GM10248 (cell line): ENCODE results near the gene TRIM59.
A peak's percentile ranks its signal among the peaks of the same experiment; 100 is the strongest.

ENCODE experiments used
- CTCF ChIA-PET: fragments of 300-600 bp; sonication (Branson Sonifier 250); formaldehyde crosslinking; extraction: SDS; loops from one replicate; lab custom pipeline; 2021; ENCODE audit warnings: antibody characterized with exemption; lab: Yijun Ruan, JAX
- POLR2A ChIA-PET: fragments of 350-650 bp; sonication (Branson Sonifier 250); formaldehyde crosslinking; extraction: SDS; loops from one replicate; lab custom pipeline; 2020; ENCODE audit warnings: antibody characterized with exemption; lab: Yijun Ruan, JAX
- DNase-seq: peaks from one replicate; pipeline ENCODE4 v3.0.0; 2012; ENCODE audit errors: extremely low spot score
- CTCF ChIP-seq: IDR thresholded peaks from 2 replicates; pipeline ENCODE4 v1.5.1; 2012; ENCODE audit warnings: mild to moderate bottlenecking, low read depth; ENCODE audit errors: extremely low read depth, missing control alignments, control extremely low read depth

TRIM59 gene

DNA sequence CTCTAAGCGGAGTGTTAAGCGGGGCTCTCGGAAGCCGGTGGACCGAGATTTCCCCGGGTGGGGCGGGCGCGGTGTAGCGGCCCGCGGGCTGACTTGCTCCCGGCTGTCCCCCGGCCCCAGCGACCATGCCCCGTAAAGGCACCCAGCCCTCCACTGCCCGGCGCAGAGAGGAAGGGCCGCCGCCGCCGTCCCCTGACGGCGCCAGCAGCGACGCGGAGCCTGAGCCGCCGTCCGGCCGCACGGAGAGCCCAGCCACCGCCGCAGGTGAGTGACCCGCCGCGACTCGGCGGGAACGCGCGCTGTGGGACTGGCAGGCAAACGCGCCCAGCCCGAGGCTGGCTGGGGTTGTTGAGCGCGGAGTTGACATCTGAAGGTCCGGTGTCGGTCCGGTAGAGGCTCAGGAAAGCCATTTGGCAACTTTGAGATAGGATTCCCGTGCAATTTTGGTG lies 48.9 kb downstream of the TRIM59 start:
- TF ChIP-seq CTCF: no peak
- peak; percentile 16 for DNase-seq
- ChIA-PET POLR2A (no interaction called here), CTCF (interaction anchor here (1.0 to 4.7 kb wide), 2 partner anchors 9 to 13 kb away, joined by 3 to 33 read pairs; no protein-coding TSS in a partner anchor)

- no peak for TF ChIP-seq CTCF
- POLR2A ChIA-PET: no interaction called here
- peak; percentile 23 for DNase-seq
- CTCF ChIA-PET: interaction anchor here (1.0 kb wide), 2 partner anchors 10 to 13 kb away, joined by 3 to 6 read pairs; no protein-coding TSS in a partner anchor
Measured at GRCh38 chr3:160400030-160400701, 49.4 kb downstream of the TRIM59 start.

- ChIA-PET POLR2A (no interaction called here), CTCF (interaction anchor here (1.0 kb wide), 3 partner anchors 11 to 15 kb away, joined by 3 to 6 read pairs (median 4); no protein-coding TSS in a partner anchor)
- no peak for TF ChIP-seq CTCF
- peak; percentile 93 for DNase-seq
Measured at GRCh38 chr3:160399125-160400029, 50.2 kb downstream of the TRIM59 start, which contains the start of the genes IFT80 and SMC4. Gene IFT80, minus strand, starts transcription at chr3:160399225. Its CDS starts 14,625 bp downstream, at chr3:160384600. Gene SMC4, plus strand, starts transcription at chr3:160399650. Its CDS starts 1,177 bp downstream, at chr3:160400827.

GRCh38 chr3:160398820-160399124 lies 50.8 kb downstream of the TRIM59 start:
- POLR2A ChIA-PET: no interaction called here

GRCh38 chr3:160395297-160395696 lies 54.3 kb downstream of the TRIM59 start:
- ChIA-PET POLR2A (no interaction called here), CTCF (interaction anchor here (0.9 to 1.2 kb wide), 5 partner anchors 12 to 19 kb away, joined by 3 to 4 read pairs (median 3); no protein-coding TSS in a partner anchor)
- TF ChIP-seq CTCF: no peak
- DNase-seq: no peak

More at GRCh38 chr3:160398820-160399124, 50.8 kb downstream of the TRIM59 start:
- no peak for DNase-seq
- TF ChIP-seq CTCF: no peak
- CTCF ChIA-PET: interaction anchor here (1.0 kb wide), 1 partner anchor 16 kb away, joined by 4 read pairs; no protein-coding TSS in a partner anchor

- no peak for DNase-seq
- POLR2A ChIA-PET: no interaction called here
- CTCF ChIA-PET: interaction anchor here (0.7 to 1.2 kb wide), 4 partner anchors 11 to 18 kb away, joined by 3 to 4 read pairs (median 3); no protein-coding TSS in a partner anchor
- TF ChIP-seq CTCF: no peak
Measured at GRCh38 chr3:160394009-160394392, 55.6 kb downstream of the TRIM59 start.
